Transverse colon (tissue), 4 donors: ENCODE data around the gene HLA-DQA1.

ENCODE experiments used
- CTCF ChIP-seq, 5 experiments: fragments of 200-600 bp in 3 of 5; fragments of 450-650 bp in 2 of 5; sonication (generic) in 3 of 5; IDR thresholded peaks; 1 replicate in 2 of 5; 2 replicates in 3 of 5; pipeline ENCODE4 v1.5.1; 2016 to 2017; ENCODE audit warnings: antibody characterized with exemption in 5 of 5, inconsistent platforms in 3 of 5, mild to moderate bottlenecking in 2 of 5, moderate library complexity in 1 of 5
- POLR2AphosphoS5 ChIP-seq, 3 donors: sonication (generic); formaldehyde crosslinking; IDR thresholded peaks; one replicate each; pipeline ENCODE4 v1.6.1; 2016; ENCODE audit warnings: antibody characterized with exemption in 3 of 3

GRCh38 chr6:32613475-32613874, 23.7 kb upstream of the HLA-DQA1 start:
- TF ChIP-seq CTCF (IDR thresholded peaks at IDR 0.05): no peak
- TF ChIP-seq POLR2AphosphoS5 (IDR thresholded peaks at IDR 0.05): no peak
